ENCODE measurements around the gene SPEM3.

DNA sequence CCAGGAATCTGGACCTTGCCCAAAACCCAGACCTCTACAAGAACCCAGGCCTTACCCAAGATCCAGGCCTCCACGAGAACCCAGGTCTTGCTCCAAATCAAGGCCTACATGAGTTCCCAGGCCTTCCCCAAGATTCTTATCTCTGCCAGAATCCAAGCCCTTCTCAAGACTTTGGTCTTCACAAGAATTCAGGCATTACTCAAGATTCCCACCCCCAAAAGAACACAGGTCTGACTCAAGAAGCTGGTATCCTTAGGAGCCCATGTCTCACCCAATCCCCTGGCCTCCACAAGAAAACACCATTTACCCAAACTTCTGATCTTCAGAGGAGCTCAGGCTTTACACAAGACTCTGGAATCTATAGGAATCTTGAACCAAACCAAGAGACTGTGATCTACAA, 2.6 kb downstream of the SPEM3 start:
- TF ChIP-seq EZH2 (IDR thresholded peaks at IDR 0.05; ENCODE audit: borderline replicate concordance, low read depth, low read length, severe bottlenecking) = no peak
- TF ChIP-seq, protein P1, sequence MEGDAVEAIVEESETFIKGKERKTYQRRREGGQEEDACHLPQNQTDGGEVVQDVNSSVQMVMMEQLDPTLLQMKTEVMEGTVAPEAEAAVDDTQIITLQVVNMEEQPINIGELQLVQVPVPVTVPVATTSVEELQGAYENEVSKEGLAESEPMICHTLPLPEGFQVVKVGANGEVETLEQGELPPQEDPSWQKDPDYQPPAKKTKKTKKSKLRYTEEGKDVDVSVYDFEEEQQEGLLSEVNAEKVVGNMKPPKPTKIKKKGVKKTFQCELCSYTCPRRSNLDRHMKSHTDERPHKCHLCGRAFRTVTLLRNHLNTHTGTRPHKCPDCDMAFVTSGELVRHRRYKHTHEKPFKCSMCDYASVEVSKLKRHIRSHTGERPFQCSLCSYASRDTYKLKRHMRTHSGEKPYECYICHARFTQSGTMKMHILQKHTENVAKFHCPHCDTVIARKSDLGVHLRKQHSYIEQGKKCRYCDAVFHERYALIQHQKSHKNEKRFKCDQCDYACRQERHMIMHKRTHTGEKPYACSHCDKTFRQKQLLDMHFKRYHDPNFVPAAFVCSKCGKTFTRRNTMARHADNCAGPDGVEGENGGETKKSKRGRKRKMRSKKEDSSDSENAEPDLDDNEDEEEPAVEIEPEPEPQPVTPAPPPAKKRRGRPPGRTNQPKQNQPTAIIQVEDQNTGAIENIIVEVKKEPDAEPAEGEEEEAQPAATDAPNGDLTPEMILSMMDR (IDR thresholded peaks at IDR 0.05; ENCODE audit: borderline replicate concordance, extremely low read depth, low read length, poor library complexity, severe bottlenecking) = no peak

Data from DND-41 (cell line).